ENCODE data around the gene THSD7A.

The THSD7A gene

GRCh38 chr7:11642276-11642675 lies 189.7 kb downstream of the THSD7A start:
- no peak for DNase-seq (ENCODE audit: low read depth)
- no peak overlapping the region for H3K4me3 ChIP-seq (ENCODE audit: low read depth, low read length)
- no peak for TF ChIP-seq CTCF (IDR thresholded peaks at IDR 0.05; ENCODE audit: low read depth, low read length, missing control alignments)
- in situ Hi-C loops (cut with HindIII; ENCODE audit: low sequenced_read_pairs): no loop called here

GRCh38 chr7:11638011-11638774 lies 193.8 kb downstream of the THSD7A start:
- TF ChIP-seq CTCF (IDR thresholded peaks at IDR 0.05; ENCODE audit: low read depth, low read length, missing control alignments): no peak
- in situ Hi-C loops (cut with HindIII; ENCODE audit: low sequenced_read_pairs): no loop called here
- H3K4me3 ChIP-seq (ENCODE audit: low read depth, low read length): no peak overlapping the region
- DNase-seq (ENCODE audit: low read depth): no peak

GRCh38 chr7:11636274-11636673 lies 195.7 kb downstream of the THSD7A start:
- H3K4me3 ChIP-seq (ENCODE audit: low read depth, low read length): no peak overlapping the region
- in situ Hi-C loops (cut with HindIII; ENCODE audit: low sequenced_read_pairs): no loop called here
- TF ChIP-seq CTCF (IDR thresholded peaks at IDR 0.05; ENCODE audit: low read depth, low read length, missing control alignments): no peak
- DNase-seq (ENCODE audit: low read depth): no peak

GRCh38 chr7:11633310-11633709 lies 198.7 kb downstream of the THSD7A start:
- in situ Hi-C loops (cut with HindIII; ENCODE audit: low sequenced_read_pairs): no loop called here
- TF ChIP-seq CTCF (IDR thresholded peaks at IDR 0.05; ENCODE audit: low read depth, low read length, missing control alignments): no peak
- no peak for DNase-seq (ENCODE audit: low read depth)
- no peak overlapping the region for H3K4me3 ChIP-seq (ENCODE audit: low read depth, low read length)

GRCh38 chr7:11630355-11630754 lies 201.6 kb downstream of the THSD7A start:
- DNase-seq (ENCODE audit: low read depth): no peak
- no peak for TF ChIP-seq CTCF (IDR thresholded peaks at IDR 0.05; ENCODE audit: low read depth, low read length, missing control alignments)
- in situ Hi-C loops (cut with HindIII; ENCODE audit: low sequenced_read_pairs): no loop called here
- no peak overlapping the region for H3K4me3 ChIP-seq (ENCODE audit: low read depth, low read length)

GRCh38 chr7:11625669-11626068 lies 206.3 kb downstream of the THSD7A start:
- TF ChIP-seq CTCF (IDR thresholded peaks at IDR 0.05; ENCODE audit: low read depth, low read length, missing control alignments): no peak
- no peak overlapping the region for H3K4me3 ChIP-seq (ENCODE audit: low read depth, low read length)
- peak; percentile 47 for DNase-seq (ENCODE audit: low read depth)
- in situ Hi-C loops (cut with HindIII; ENCODE audit: low sequenced_read_pairs): no loop called here

All from astrocyte of the cerebellum (primary cell).